GM23338 (cell line): ENCODE measurements around the gene PRKG2. TPM values are rescaled to one million over a fixed set of nuclear protein-coding genes. Genes with fewer than 3 reads are reported as not detected.

Source experiments
- ATAC-seq: fragments of 200-7000 bp; cut with Tn5 transposase; 3 replicates; pipeline ENCODE4 v1.9.1; 2020
- DNase-seq: peaks from one replicate; pipeline ENCODE4 v3.0.0-alpha.2; 2015; ENCODE audit warnings: low spot score
- H2AFZ ChIP-seq: fragments of 200-600 bp; sonication (generic); 2 replicates; pipeline ENCODE4 v1.8.0; 2016; ENCODE audit warnings: antibody characterized with exemption, mild to moderate bottlenecking, moderate library complexity
- H3F3A ChIP-seq: fragments of 200-600 bp; sonication (generic); replicated peaks from 2 replicates; pipeline ENCODE4 v1.8.0; 2017; ENCODE audit warnings: antibody characterized with exemption, mixed run types, low read depth
- H3K27ac ChIP-seq: fragments of 200-600 bp; sonication (generic); 2 replicates; pipeline ENCODE4 v1.6.1; 2016; ENCODE audit warnings: low read depth
- H3K27me3 ChIP-seq: fragments of 200-600 bp; sonication (generic); 2 replicates; pipeline ENCODE4 v1.8.0; 2016; ENCODE audit warnings: mild to moderate bottlenecking, mixed run types, moderate library complexity; ENCODE audit not compliant: insufficient read depth
- H3K36me3 ChIP-seq: fragments of 200-600 bp; sonication (generic); 2 replicates; pipeline ENCODE4 v1.8.0; 2016; ENCODE audit warnings: mild to moderate bottlenecking; ENCODE audit not compliant: insufficient read depth
- H3K4me1 ChIP-seq: fragments of 200-600 bp; sonication (generic); 2 replicates; pipeline ENCODE4 v1.8.0; 2016; ENCODE audit warnings: mild to moderate bottlenecking, moderate library complexity; ENCODE audit not compliant: insufficient read depth
- H3K4me2 ChIP-seq: fragments of 200-600 bp; sonication (generic); 2 replicates; pipeline ENCODE4 v1.7.1; 2017; ENCODE audit warnings: mixed run types
- H3K4me3 ChIP-seq: fragments of 200-600 bp; sonication (generic); 2 replicates; pipeline ENCODE4 v1.6.1; 2016; ENCODE audit warnings: mixed run types
- H3K79me2 ChIP-seq: fragments of 200-600 bp; sonication (generic); replicated peaks from 2 replicates; pipeline ENCODE4 v1.8.0; 2017; ENCODE audit warnings: mild to moderate bottlenecking; ENCODE audit not compliant: insufficient read depth
- H3K9me2 ChIP-seq: fragments of 200-600 bp; sonication (generic); 2 replicates; pipeline ENCODE4 v1.8.0; 2017; ENCODE audit not compliant: insufficient read depth
- H4K20me1 ChIP-seq: fragments of 200-600 bp; sonication (generic); replicated peaks from 2 replicates; pipeline ENCODE4 v1.8.0; 2017; ENCODE audit warnings: mild to moderate bottlenecking; ENCODE audit not compliant: insufficient read depth
- H3K27ac Mint-ChIP-seq: 2 replicates; pipeline ENCODE4 v1.8.0; 2020; ENCODE audit warnings: inconsistent platforms, mild to moderate bottlenecking, moderate library complexity, mixed read lengths
- H3K27me3 Mint-ChIP-seq: 3 replicates; pipeline ENCODE4 v1.8.0; 2022; ENCODE audit warnings: low read depth, mild to moderate bottlenecking, moderate library complexity, mixed read lengths, inconsistent platforms; ENCODE audit not compliant: insufficient read depth, poor library complexity
- H3K36me3 Mint-ChIP-seq: 3 replicates; pipeline ENCODE4 v1.8.0; 2021; ENCODE audit warnings: low read depth, mild to moderate bottlenecking, inconsistent platforms, moderate library complexity, mixed read lengths
- H3K4me1 Mint-ChIP-seq: 3 replicates; pipeline ENCODE4 v1.8.0; 2020; ENCODE audit warnings: mild to moderate bottlenecking, inconsistent platforms, mixed read lengths
- H3K4me3 Mint-ChIP-seq: 3 replicates; pipeline ENCODE4 v1.8.0; 2021; ENCODE audit warnings: moderate library complexity, mild to moderate bottlenecking, inconsistent platforms, mixed read lengths
- H3K9me3 Mint-ChIP-seq: 3 replicates; pipeline ENCODE4 v1.8.0; 2020; ENCODE audit warnings: moderate library complexity, mild to moderate bottlenecking, inconsistent platforms, mixed read lengths
- EZH2 ChIP-seq: fragments of 200-600 bp; sonication (generic); IDR thresholded peaks from one replicate; pipeline ENCODE4 v1.8.0; 2017; ENCODE audit warnings: antibody characterized with exemption, mild to moderate bottlenecking, low read depth; ENCODE audit not compliant: unreplicated experiment
- EZH2phosphoT487 ChIP-seq: fragments of 200-600 bp; sonication (generic); IDR thresholded peaks from one replicate; pipeline ENCODE4 v1.8.1; 2018; ENCODE audit warnings: antibody characterized with exemption; ENCODE audit not compliant: unreplicated experiment
- JUNB ChIP-seq: IDR thresholded peaks from one replicate; pipeline ENCODE4 v1.6.1; 2016; ENCODE audit warnings: antibody characterized with exemption; ENCODE audit not compliant: unreplicated experiment
- NANOG ChIP-seq: IDR thresholded peaks from 2 replicates; pipeline ENCODE4 v1.6.1; 2016; ENCODE audit warnings: antibody characterized with exemption, borderline replicate concordance
- POLR2AphosphoS5 ChIP-seq: IDR thresholded peaks from 2 replicates; pipeline ENCODE4 v1.6.1; 2016; ENCODE audit warnings: antibody characterized with exemption, low read depth
- REST ChIP-seq: IDR thresholded peaks from one replicate; pipeline ENCODE4 v1.6.1; 2018; ENCODE audit warnings: antibody characterized with exemption; ENCODE audit not compliant: unreplicated experiment
- STAT1 ChIP-seq: IDR thresholded peaks from one replicate; pipeline ENCODE4 v1.6.1; 2016; ENCODE audit warnings: antibody characterized with exemption; ENCODE audit not compliant: unreplicated experiment
- ZNF331 ChIP-seq: fragments of 250-450 bp; sonication (Bioruptor Pico); IDR thresholded peaks from 2 replicates; pipeline ENCODE4 v1.5.0; 2020; ENCODE audit warnings: low read depth, mild to moderate bottlenecking, moderate library complexity
- polyA plus RNA-seq: library from polyadenylated mRNA; unstranded; fragments of >200 nt; fragmentation: Nextera tagmentation; extraction: Ambion mirVana; gene quantifications from 2 replicates; pipeline ENCODE4 v1.2.1, GENCODE V29; 2016
- total RNA-seq: library from RNA; depleted of rRNA; stranded (reverse); fragments of >200 nt; shearing (Covaris generic); gene quantifications from 2 replicates; pipeline ENCODE4 v1.2.3, GENCODE V29; 2014
- TF ChIP-seq, protein P1 (sequence below): IDR thresholded peaks from 2 replicates; pipeline ENCODE4 v1.6.1; 2016; ENCODE audit warnings: antibody characterized with exemption

PRKG2 gene
- total and polyA plus RNA-seq, 2 experiments from 2014 or later, result 1.9 to 3.6 TPM

DNA sequence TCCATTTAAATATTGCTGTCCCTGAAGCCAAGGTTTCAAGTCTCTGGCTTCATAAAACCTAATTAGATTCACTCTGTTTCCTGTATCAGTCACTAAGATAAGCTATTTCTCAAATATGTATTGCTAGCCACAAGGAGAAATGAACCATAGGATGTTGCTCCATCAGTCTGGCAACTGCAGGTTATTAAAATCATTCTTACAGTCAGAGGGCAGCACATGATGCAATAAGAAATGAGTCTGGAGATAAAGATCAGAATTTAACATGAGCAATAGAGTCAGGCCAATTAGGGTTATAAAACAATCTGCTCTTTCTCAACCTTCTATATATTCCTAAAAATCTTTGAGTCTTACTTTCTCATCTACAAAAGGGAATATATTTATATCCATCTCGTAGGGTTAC is 7.2 kb downstream of the PRKG2 start:
- H3K4me3 ChIP-seq, result no peak overlapping the region
- peaks cover 7% of the 10 kb centered on the region for H3K27me3 ChIP-seq
- H3K27ac ChIP-seq, result no peak overlapping the region
- no peaks in the 10 kb centered on the region for H3K4me1 ChIP-seq
- H3K36me3 Mint-ChIP-seq, result no peaks in the 10 kb centered on the region
- H3K79me2 ChIP-seq, result no peaks in the 10 kb centered on the region
- H3K27ac Mint-ChIP-seq, result no peak overlapping the region
- no peaks in the 10 kb centered on the region for H3K4me1 Mint-ChIP-seq
- H2AFZ ChIP-seq, result no peak overlapping the region
- H3F3A ChIP-seq, result no peaks in the 10 kb centered on the region
- H3K4me2 ChIP-seq, result no peak overlapping the region
- H3K9me3 Mint-ChIP-seq, result no peaks in the 10 kb centered on the region; the same call in 2 of the 3 replicates
- H3K9me2 ChIP-seq, result 0 out of 2 replicates have a peak, but pooled peaks cover 2% of the 10 kb centered on the region
- ATAC-seq (no peak), DNase-seq (no peak)
- H3K27me3 Mint-ChIP-seq, result peaks cover 2% of the 10 kb centered on the region
- H4K20me1 ChIP-seq, result no peaks in the 10 kb centered on the region
- no peaks in the 10 kb centered on the region for H3K36me3 ChIP-seq
- no peak for TF ChIP-seq EZH2phosphoT487
- TF ChIP-seq ZNF331 (CRISPR knock-in tag), result no peak
- no peak overlapping the region for H3K4me3 Mint-ChIP-seq

DNA sequence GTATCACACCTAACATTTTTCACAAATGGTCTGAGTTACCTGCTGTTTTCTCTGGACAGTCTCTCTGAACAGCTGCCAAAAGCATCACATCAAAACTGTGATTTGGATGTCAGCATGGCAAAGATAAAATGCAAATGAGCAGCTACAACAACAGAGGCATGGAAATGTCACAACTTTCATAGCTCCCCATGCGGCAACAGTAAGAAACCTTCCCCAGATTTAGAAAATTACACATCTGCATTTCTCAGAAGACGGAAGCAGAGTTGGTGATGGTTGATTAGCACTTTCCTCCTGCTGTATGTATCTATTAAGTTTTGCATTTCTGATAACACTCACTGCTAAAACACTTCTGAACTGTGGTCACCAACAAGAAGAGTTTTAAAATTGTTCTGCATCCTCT is 9.7 kb downstream of the PRKG2 start:
- no peak overlapping the region for H3K27ac Mint-ChIP-seq
- Histone ChIP-seq H3K4me3 (no peak overlapping the region), H3K4me2 (no peak overlapping the region), H3K4me1 (no peaks in the 10 kb centered on the region), H3K27ac (no peak overlapping the region), H3K27me3 (no peaks in the 10 kb centered on the region), H3K9me2 (0 out of 2 replicates have a peak, but pooled peaks cover 2% of the 10 kb centered on the region), H3F3A (no peaks in the 10 kb centered on the region), H4K20me1 (no peaks in the 10 kb centered on the region), H3K36me3 (no peaks in the 10 kb centered on the region), H3K79me2 (no peaks in the 10 kb centered on the region), H2AFZ (no peak overlapping the region; the same call in 1 of the 2 replicates)
- no peaks in the 10 kb centered on the region for H3K4me1 Mint-ChIP-seq
- ATAC-seq (no peak), DNase-seq (no peak)
- no peaks in the 10 kb centered on the region for H3K9me3 Mint-ChIP-seq
- no peak overlapping the region for H3K4me3 Mint-ChIP-seq
- TF ChIP-seq, protein P1, sequence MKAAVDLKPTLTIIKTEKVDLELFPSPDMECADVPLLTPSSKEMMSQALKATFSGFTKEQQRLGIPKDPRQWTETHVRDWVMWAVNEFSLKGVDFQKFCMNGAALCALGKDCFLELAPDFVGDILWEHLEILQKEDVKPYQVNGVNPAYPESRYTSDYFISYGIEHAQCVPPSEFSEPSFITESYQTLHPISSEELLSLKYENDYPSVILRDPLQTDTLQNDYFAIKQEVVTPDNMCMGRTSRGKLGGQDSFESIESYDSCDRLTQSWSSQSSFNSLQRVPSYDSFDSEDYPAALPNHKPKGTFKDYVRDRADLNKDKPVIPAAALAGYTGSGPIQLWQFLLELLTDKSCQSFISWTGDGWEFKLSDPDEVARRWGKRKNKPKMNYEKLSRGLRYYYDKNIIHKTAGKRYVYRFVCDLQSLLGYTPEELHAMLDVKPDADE, result no peak
- TF ChIP-seq EZH2phosphoT487 (no peak), JUNB (no peak), REST (no peak), NANOG (no peak), EZH2 (no peak), POLR2AphosphoS5 (no peak), STAT1 (no peak)
- H3K27me3 Mint-ChIP-seq, result peaks cover 2% of the 10 kb centered on the region
- H3K36me3 Mint-ChIP-seq, result no peaks in the 10 kb centered on the region
